ENCODE results near the gene ACTN4.

The ACTN4 gene

DNA sequence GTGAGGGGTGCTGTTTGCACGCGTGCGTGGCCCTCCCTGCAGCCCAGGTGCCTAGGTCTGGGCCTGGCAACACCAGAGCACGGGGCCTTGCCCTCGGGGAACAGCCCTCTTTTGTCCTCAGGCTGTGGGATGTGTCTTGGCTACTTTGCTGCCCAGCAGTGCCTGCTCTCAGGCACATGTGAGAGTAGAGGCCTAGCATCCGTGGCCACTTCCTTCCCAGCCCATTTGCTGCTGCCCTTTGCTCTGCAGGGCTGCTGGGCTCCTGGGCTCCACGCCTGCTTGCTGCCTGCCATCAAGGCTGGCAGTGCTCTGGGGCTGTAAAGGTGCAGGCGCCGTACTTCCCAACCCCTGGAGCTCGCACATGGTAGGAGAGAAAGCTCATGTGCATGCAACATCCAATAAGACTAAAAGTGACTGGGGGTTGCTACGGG is 50.2 kb downstream of the ACTN4 start:
- DNase-seq = no peak

- no peak for DNase-seq
Observed at GRCh38 chr19:38698225-38699026, 51.0 kb downstream of the ACTN4 start.

DNA sequence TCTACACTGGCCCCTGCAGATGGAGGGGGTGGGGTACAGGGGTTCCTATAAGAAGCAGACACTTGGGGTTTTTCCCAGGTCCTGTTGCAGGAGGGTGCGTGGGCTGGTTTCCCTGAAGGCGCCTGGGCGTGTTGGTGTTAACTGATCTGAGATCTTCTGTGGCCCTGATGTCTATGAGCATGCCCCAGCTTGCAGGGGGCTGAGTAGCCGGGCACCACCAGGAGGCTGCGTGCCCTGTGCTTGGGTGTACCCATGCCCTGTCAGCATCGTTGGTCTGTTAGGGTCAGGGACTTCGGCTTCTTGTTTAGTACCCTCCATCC is 51.5 kb downstream of the ACTN4 start:
- no peak for DNase-seq

DNA sequence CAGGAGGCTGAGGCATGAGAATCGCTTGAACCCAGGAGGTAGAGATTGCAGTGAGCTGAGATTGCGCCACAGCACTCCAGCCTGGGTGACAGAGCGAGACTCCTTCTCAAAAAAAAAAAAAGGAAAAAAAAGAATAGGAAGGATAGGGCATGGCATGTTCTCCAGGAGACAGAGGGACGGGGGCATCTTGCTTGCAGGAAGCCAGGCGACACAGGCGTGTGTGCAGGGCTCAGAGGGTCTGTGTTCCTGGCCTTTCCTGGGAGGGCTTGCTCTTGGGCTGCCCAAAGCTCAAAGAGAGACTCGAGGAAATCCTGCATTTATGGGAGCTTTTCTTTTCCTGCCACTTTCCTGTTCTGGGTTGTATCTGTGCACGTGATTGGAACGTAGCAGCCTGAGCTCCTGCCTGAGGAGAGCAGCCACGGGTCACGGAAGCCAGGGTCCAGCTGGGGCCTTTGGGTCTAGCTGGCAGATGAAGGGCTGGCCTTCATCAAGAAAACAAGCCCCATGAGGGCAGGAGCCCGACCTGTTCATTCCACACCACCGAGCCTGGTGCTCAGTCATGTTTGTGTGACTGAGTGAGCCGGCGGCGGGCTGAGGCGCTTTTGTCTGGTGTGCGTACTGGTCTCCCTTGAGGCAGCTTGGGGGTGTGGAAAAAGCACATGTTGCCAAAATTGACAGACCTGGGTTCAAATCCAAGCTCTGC is 52.3 kb downstream of the ACTN4 start:
- no peak for DNase-seq

GRCh38 chr19:38700350-38700901 is 53.0 kb downstream of the ACTN4 start:
- DNase-seq = no peak

- no peak for DNase-seq
Observed at GRCh38 chr19:38700902-38701454, 53.5 kb downstream of the ACTN4 start.

DNA sequence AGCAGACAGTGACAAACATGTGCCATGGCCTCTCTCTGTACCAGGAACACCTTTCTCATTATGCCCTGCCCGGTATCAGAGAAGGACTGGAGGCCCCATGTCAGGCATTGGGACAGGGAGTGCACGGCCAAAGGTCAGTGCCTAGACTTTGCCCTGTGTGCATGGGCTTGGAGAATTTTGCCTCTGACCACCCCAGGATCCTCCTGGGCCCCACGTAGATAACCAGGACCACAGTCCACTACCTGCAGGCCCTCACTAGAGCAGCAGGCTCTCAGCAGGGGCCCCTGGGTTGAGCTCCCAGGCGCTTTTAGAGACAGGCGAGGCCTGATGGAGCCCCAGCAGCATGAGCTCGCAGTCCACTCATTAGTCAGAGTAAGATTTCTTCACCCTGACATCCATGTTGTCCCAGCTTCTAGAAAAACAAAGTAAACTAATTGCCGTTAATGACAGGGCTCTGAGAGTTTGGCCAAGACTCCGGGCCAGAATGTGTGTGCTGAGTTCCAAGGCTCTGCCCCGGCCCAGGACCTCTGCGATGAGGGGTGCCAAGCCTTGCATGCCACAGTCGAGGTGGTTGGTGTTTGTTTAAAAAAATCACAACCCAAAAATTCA is 54.1 kb downstream of the ACTN4 start:
- DNase-seq = no peak

GRCh38 chr19:38702278-38702677 is 54.8 kb downstream of the ACTN4 start:
- no peak for DNase-seq

GRCh38 chr19:38703509-38703908 is 56.1 kb downstream of the ACTN4 start:
- no peak for DNase-seq

DNA sequence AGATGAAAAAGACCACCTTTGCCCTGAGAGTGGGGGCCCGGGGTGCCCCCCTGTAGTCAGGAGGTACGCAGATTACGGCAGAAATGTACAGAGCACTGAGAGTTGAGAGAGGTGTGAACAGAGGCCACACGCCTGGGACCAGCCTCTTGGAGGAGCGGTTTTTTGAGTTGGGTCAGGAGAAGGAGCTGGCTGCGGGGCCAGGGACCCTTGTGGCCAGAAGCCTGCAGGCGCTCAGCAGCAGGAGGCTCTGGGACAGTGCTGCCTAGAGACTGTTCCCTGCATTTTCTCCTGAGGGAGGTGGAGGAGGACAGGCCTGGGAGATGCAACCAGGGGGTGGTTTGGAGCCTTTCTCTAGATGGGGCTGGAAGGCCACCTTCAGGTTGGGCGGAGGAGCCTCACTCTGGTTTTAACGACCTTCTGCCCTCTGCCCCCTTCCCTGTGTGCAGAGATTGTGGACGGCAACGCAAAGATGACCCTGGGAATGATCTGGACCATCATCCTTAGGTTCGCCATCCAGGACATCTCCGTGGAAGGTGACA is 57.1 kb downstream of the ACTN4 start:
- no peak for DNase-seq

DNA sequence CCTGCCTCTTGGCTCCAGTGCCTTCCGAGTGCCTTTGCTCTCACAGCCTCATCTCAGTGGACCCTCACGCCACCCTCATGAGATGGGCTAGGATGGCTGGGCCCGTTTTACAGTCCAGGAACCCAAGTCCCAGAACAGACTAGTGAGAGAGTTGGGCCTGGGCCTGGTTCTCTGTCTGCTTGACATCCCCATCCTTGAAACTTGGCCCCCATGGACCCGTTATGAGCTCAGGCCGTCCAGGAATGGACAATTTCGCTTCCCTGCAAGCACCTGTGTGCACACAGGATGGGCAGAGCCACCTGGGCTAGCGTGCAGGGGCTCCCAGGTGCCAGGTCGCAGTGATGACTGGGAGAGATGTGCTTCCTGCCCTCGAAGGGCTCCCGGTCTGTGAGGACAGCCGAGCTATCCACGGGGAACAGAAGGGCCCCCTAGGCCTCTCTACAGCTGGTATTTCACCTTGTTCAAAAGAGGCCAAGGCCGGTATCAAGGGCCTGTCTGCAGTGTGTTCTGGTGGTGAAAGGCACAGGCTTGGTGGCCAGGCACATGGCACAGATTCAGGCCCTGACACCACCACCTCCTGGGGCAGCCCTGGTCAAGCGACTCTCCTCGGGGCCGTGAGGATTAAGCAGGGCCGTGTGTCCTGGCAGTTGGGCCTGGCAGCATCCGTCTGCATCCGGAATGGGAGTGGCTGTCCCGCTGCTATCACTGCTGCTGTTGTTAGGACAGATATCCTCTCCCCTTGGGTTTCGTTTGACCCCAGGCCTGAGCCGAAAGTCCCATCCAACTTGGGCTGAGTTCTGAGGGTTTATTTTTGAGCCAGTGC is 58.0 kb downstream of the ACTN4 start:
- no peak for DNase-seq

DNA sequence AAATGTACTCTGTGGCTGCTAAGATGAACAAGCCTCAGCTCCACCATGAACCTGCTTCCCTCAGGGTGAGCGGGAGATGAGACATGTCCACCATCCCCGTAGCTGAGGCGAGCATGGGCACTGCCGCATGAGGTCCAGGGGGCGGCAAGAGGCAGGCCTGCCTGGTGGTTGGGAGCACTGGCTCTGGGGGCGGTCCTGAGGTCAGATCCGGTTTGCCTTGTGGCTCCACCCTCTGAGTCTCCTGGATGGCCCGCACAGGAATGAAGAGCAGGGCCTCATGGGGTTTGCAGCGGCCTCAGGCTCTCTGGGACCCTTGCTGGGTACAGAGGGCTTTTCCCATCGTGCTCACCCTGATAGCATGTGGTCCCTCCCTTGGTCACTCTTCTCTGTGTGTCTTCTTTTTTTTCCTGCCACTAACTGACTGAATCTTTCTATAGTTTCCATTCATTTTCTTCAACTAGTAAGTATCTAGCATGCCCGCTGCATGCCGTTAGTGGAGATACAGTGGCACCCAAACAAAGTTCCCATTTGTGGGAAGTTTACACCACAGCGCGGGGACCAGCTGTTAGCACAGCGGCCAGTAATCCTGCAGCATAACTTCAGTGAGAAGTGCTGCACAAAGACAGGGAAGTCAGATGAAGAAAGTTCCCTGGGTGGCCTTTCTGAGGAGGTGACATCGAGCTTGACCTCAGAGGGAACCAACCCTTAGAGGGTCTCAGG is 59.5 kb downstream of the ACTN4 start:
- no peak for DNase-seq

- DNase-seq = no peak
Observed at GRCh38 chr19:38707512-38708114, 60.2 kb downstream of the ACTN4 start.

DNA sequence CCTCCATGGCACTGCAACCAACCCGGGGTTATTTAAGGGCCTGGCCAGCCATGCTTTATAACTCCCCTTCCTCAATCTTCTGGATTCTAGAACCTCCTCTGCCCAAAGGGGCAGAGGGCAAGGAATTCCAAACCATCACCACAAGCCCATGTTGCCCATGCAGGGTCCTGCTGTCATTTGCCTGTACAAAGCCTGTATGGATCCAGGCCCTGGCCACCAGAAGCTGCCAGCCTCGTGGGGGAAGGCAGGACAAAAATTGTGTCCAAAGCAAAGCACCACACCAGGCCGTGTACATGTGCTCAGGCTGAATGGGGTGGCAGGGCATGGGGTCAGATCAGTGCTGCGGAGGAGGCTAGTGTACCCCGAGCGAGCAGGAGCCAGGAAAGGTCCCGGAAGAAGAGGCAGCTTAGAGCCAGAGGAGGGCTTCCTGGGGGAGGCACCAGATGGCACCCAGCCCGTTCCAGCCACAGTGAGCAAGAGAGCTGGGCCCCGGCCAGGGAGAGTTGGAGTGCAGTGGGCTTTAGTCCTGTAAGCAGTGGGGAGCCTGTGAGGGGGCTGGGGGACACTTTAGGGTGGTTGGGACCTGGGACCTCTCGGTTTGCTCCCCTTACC is 61.1 kb downstream of the ACTN4 start:
- no peak for DNase-seq

- no peak for DNase-seq
Observed at GRCh38 chr19:38709119-38709518, 61.7 kb downstream of the ACTN4 start.

DNA sequence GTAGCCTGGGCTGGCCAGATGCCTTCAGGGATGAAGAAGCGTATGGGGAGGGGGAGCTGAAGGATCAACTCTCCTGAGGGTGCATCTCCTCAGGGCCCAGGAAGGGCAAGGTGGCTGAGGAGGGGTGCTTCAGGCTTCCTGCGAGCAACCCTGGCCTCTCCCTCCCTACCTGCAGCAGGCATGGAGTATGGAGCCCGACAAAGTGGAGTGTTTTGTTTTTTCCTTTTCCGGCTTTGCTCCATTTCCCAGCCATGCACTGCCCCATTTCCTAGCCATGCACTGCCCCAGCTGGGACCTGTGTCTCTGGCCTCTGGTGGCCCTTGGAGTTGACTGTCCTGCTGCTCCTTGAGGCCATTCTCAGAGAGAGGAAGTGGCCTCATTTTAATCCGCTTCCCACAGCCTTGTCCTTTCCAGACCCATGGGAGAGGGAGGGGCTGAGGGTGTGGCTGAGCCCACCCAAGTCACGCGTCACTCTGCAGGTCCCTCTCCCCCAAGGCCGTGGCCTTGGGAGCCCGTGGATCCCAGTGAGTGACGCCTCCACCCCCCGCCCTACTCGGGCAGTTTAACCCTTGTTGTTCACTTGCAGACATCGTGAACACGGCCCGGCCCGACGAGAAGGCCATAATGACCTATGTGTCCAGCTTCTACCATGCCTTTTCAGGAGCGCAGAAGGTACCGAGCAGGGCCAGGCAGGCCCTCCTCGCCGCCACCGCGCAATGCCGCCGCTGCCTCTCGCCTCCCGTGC is 62.4 kb downstream of the ACTN4 start:
- no peak for DNase-seq

GRCh38 chr19:38710416-38710702 is 62.9 kb downstream of the ACTN4 start:
- DNase-seq = no peak

DNA sequence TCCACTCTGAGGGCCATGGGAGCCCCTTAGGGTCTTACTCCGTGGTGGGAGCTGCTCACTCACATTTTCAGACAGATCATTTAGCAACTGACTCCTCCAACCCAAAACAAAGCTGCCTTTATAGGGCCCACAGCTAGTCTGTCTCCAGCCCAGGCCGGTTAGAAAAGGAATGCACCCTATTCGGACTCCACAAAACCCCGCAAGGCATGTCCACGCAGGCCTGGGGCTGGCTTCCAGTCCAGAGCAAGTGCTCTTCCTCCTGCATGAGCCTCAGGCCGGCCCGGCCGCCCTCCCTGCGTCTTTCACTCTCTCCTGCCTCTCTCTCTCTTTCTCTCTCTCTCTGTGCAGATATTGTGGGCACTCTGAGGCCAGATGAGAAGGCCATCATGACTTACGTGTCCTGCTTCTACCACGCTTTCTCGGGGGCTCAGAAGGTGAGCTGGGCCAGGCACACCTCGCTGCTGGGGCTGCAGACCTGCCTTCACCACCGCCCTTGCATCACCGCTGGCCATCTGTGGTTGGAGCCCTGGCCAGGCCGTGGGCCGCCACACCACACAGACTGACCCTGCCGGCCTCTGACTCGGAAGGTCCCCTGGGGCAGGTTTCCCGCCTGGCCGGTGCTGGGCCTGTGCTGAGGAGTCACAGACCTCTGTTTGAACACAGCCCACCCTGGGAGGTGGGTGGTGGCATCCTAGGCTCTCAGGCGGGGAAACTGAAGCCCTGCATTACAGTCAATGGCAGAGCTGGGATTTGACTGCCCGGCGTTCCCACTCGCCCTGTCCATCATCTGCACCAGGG is 63.7 kb downstream of the ACTN4 start:
- DNase-seq = no peak

- DNase-seq = no peak
Observed at GRCh38 chr19:38711726-38712153, 64.3 kb downstream of the ACTN4 start.
